ENCODE data around the gene LIN28A. TPM values are rescaled to one million over a fixed set of nuclear protein-coding genes. Genes with fewer than 3 reads are reported as not detected.

The LIN28A gene
- total and polyA plus RNA-seq, 12 donors: 0.23 to 1.2 (median 0.72) TPM; not detected in 9

GRCh38 chr1:26403656-26404055 lies 7.0 kb upstream of the LIN28A start:
- no peaks in the 10 kb centered on the region for H3K27me3 ChIP-seq

DNA sequence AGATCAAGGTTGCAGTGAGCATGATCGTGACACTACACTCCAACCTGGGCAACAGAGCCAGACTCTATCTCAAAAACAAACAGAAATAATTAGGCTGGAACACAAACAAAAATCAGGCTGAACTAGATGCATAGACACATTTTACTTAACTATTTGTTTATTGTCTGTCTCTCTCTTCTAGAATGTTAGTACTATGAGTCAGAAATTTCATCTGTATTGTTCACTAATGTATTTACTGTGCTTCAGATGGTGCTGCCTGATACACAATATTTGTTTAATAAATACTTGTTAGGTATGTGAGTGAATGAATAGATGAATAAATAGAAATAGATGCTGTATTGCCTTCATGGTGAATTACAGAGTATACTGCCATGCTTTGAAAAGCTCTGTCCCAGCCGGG lies 6.0 kb upstream of the LIN28A start:
- no peak for DNase-seq
- TF ChIP-seq CTCF (IDR thresholded peaks at IDR 0.05): no peak
- TF ChIP-seq POLR2A (IDR thresholded peaks at IDR 0.05): no peak
- no peaks in the 10 kb centered on the region for H3K27me3 ChIP-seq
- intact Hi-C loops (cut with DNase I): no loop called here
- no peak overlapping the region for H3K27ac ChIP-seq
- H3K36me3 ChIP-seq (replicated peaks in 1 of 2): no peaks in the 10 kb centered on the region
- H3K9me3 ChIP-seq (replicated peaks in 1 of 3): no peaks in the 10 kb centered on the region
- no peaks in the 10 kb centered on the region for H3K4me1 ChIP-seq (replicated peaks in 1 of 2)
- no peak overlapping the region for H3K4me3 ChIP-seq
- 59 to 82% (median 69%) methylated on average over 2 of the region's 2 CpGs for WGBS, 4 donors

More at GRCh38 chr1:26403656-26404055, 7.0 kb upstream of the LIN28A start:
- Histone ChIP-seq H3K27ac (no peak overlapping the region), H3K9me3 (replicated peaks in 1 of 3) (no peaks in the 10 kb centered on the region), H3K4me3 (no peak overlapping the region), H3K4me1 (replicated peaks in 1 of 2) (no peaks in the 10 kb centered on the region), H3K36me3 (replicated peaks in 1 of 2) (no peaks in the 10 kb centered on the region)
- intact Hi-C loops (cut with DNase I): no loop called here
- WGBS, 4 donors: 14 to 24% (median 17%) methylated on average over 3 to 4 of the region's 4 CpGs
- no peak for DNase-seq
- TF ChIP-seq CTCF (IDR thresholded peaks at IDR 0.05) (no peak), POLR2A (IDR thresholded peaks at IDR 0.05) (no peak)

DNA sequence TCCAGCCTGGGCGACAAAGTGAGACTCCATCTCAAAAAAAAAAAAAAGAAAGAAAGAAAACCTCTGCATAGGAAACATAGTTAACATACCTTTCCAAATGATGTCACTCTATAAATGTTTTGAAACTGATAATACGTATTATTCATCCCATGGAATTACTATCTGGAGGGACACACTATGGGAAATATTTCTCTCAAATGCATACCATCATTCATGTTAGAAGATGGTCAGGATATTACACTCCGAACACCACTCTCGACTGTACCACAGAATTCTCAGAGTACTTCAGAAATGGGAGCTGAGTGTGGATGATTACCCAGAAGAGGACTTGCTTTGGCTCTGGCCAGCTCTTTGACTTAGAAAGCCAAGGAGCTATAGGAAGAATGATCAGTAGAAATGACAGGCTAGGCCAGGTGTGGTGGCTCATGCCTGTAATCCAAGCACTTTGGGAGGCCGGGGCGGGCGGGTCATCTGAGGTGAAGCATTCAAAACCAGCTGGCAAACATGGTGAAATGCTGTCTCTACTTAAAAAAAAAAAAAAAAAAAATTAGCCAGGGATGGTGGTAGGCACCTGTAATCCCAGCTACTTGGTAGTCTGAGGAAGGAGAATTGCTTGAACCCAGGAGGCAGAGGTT lies 5.2 kb upstream of the LIN28A start:
- Histone ChIP-seq H3K27me3 (peaks cover under 1% of the 10 kb centered on the region), H3K4me1 (replicated peaks in 1 of 2) (no peaks in the 10 kb centered on the region), H3K4me3 (no peak overlapping the region), H3K9me3 (replicated peaks in 1 of 3) (no peaks in the 10 kb centered on the region), H3K36me3 (replicated peaks in 1 of 2) (no peaks in the 10 kb centered on the region), H3K27ac (no peak overlapping the region)
- TF ChIP-seq CTCF (IDR thresholded peaks at IDR 0.05): no peak
- no peak for TF ChIP-seq POLR2A (IDR thresholded peaks at IDR 0.05)
- DNase-seq: no peak
- WGBS, 4 donors: 50 to 75% (median 58%) methylated on average over 7 of the region's 7 CpGs
- intact Hi-C loops (cut with DNase I): no loop called here

GRCh38 chr1:26408604-26409003 lies 2.0 kb upstream of the LIN28A start:
- no peak overlapping the region for H3K27ac ChIP-seq
- 0 to 10% (median 1%) methylated on average over 12 of the region's 12 CpGs for WGBS, 4 donors
- no peaks in the 10 kb centered on the region for H3K4me1 ChIP-seq (replicated peaks in 1 of 2)
- intact Hi-C loops (cut with DNase I): no loop called here
- TF ChIP-seq POLR2A (IDR thresholded peaks at IDR 0.05) (no peak), CTCF (IDR thresholded peaks at IDR 0.05) (no peak)
- H3K36me3 ChIP-seq (replicated peaks in 1 of 2): no peaks in the 10 kb centered on the region
- no peaks in the 10 kb centered on the region for H3K9me3 ChIP-seq (replicated peaks in 1 of 3)
- H3K4me3 ChIP-seq: no peak overlapping the region
- H3K27me3 ChIP-seq: peaks cover 31% of the 10 kb centered on the region
- peak; percentile 70 to 79 (median 75) for DNase-seq

Measured in adrenal gland (tissue), 12 donors.